ENCODE results near the gene NME7.

GRCh38 chr1:169390303-169390702, 22.7 kb upstream of the NME7 start:
- TF ChIP-seq, protein P1, sequence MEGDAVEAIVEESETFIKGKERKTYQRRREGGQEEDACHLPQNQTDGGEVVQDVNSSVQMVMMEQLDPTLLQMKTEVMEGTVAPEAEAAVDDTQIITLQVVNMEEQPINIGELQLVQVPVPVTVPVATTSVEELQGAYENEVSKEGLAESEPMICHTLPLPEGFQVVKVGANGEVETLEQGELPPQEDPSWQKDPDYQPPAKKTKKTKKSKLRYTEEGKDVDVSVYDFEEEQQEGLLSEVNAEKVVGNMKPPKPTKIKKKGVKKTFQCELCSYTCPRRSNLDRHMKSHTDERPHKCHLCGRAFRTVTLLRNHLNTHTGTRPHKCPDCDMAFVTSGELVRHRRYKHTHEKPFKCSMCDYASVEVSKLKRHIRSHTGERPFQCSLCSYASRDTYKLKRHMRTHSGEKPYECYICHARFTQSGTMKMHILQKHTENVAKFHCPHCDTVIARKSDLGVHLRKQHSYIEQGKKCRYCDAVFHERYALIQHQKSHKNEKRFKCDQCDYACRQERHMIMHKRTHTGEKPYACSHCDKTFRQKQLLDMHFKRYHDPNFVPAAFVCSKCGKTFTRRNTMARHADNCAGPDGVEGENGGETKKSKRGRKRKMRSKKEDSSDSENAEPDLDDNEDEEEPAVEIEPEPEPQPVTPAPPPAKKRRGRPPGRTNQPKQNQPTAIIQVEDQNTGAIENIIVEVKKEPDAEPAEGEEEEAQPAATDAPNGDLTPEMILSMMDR (IDR thresholded peaks at IDR 0.05) = no peak
- no peak for TF ChIP-seq POLR2A (IDR thresholded peaks at IDR 0.05)
